Stimulated activated CD4-positive, alpha-beta T cell treated with anti-CD3 and anti-CD28 coated beads, Interleukin-12 subunit alpha, Interleukin-12 subunit beta, amount 100 ng/mL, for 4 hours (primary cell): ENCODE data around the gene RELB.

ENCODE experiments used
- DNase-seq: peaks from one replicate; pipeline ENCODE4 v3.0.0-alpha.2; 2020

The RELB gene

DNA sequence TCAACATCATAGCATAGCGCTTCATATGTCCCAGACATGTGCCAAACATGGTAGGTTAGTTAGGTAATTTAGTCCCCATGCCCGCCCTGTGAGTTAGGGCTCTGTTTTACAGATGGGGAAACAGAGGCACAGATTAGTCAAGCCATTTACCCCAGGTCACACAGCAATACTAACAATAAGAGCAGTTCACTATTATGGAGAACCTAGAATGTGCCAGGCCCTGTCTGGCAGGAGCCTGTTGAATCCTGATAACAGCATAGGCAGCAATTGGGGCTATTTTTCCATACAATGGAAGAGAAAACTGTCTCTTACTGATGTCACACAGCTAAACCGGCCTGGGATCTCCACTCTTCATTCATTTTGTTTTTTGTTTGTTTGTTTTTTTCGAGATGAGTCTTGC lies 85.2 kb downstream of the RELB start:
- DNase-seq = no peak

DNA sequence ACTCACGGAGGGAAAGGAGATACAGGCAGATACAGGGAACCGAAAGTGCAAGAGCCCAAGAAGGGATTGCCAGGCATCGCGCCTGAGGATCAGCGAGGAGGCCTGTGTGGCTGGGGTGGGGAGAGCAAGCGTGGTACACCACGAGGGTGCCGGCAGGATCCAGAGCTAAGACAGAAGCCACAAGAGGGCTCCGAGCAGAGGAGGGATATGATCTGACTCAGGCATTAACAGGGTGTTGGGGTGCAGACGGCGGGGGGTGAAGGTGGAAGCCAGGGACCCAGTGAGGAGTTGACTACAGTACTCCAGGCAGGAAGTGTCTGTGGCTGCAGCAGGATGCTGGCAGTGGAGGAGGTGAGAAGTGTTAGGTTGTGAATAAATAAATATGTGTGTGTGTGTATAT lies 86.3 kb downstream of the RELB start:
- no peak for DNase-seq
